Measurements from ENCODE around the gene GOLGA3.

DNA sequence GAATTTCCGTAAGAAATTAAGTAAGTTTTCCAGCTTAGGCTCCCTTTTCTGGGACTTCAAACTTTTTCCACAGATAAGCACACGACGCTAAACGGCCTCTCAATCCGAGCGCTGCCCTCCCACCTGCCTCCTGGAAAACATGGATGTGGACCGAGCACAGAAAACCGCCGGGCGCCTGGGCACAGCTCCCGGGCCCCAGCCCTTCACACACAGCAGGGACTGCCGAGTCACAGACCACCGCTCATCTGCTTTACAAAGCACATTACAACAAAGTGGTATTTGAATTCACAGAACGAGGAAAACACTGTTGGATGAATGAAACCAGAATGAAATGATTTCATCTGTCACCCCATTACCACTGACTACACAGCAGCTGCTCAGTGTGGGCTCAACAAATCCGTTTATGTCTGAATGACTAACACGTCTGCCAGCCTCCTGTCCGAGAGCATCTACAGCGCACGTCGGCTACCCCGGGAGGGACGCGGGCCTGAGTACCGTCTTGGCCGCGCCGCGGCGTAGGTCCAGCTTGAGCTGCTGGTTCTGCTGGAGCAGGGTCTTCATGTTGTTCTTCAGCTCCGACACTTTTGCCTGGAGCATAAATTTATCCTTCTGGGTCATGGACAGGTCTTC, 53.9 kb downstream of the GOLGA3 start:
- TF ChIP-seq POLR2AphosphoS5 (IDR thresholded peaks at IDR 0.05; ENCODE audit: low read depth, low read length) = no peak
- TF ChIP-seq, protein P1, sequence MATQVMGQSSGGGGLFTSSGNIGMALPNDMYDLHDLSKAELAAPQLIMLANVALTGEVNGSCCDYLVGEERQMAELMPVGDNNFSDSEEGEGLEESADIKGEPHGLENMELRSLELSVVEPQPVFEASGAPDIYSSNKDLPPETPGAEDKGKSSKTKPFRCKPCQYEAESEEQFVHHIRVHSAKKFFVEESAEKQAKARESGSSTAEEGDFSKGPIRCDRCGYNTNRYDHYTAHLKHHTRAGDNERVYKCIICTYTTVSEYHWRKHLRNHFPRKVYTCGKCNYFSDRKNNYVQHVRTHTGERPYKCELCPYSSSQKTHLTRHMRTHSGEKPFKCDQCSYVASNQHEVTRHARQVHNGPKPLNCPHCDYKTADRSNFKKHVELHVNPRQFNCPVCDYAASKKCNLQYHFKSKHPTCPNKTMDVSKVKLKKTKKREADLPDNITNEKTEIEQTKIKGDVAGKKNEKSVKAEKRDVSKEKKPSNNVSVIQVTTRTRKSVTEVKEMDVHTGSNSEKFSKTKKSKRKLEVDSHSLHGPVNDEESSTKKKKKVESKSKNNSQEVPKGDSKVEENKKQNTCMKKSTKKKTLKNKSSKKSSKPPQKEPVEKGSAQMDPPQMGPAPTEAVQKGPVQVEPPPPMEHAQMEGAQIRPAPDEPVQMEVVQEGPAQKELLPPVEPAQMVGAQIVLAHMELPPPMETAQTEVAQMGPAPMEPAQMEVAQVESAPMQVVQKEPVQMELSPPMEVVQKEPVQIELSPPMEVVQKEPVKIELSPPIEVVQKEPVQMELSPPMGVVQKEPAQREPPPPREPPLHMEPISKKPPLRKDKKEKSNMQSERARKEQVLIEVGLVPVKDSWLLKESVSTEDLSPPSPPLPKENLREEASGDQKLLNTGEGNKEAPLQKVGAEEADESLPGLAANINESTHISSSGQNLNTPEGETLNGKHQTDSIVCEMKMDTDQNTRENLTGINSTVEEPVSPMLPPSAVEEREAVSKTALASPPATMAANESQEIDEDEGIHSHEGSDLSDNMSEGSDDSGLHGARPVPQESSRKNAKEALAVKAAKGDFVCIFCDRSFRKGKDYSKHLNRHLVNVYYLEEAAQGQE (IDR thresholded peaks at IDR 0.05; ENCODE audit: insufficient read depth in 1 of 2, low read depth in 2 of 2, low read length in 2 of 2) = no peak

All from PFSK-1 (cell line).